H1 (cell line): Measurements from ENCODE around the gene RDH12. TPM values are rescaled to one million over a fixed set of nuclear protein-coding genes. Genes with fewer than 3 reads are reported as not detected.
A peak's percentile ranks its signal among the peaks of the same experiment; 100 is the strongest.

ENCODE experiments used
- CTCF ChIA-PET: fragments of 300-600 bp; sonication (Branson Sonifier 250); formaldehyde crosslinking; loops from one replicate; lab custom pipeline; 2021; ENCODE audit not compliant: partially characterized antibody; lab: Charles Lee
- POLR2A ChIA-PET: fragments of 300-600 bp; sonication (Branson Sonifier 250); formaldehyde crosslinking; loops from one replicate; lab custom pipeline; 2021; ENCODE audit warnings: inconsistent platforms; ENCODE audit not compliant: partially characterized antibody; lab: Charles Lee
- DNase-seq, 2 experiments: peaks; one replicate each; pipeline versions ENCODE4 v3.0.0 to v3.0.0-alpha.2; 2010 to 2022; ENCODE audit warnings: low spot score in 2 of 2, low read depth in 1 of 2, mixed read lengths in 1 of 2
- FAIRE-seq: peaks from 2 replicates; lab custom pipeline; 2011; peaks lifted over from hg19 to GRCh38; lab: Jason Lieb, UNC
- H2AFZ ChIP-seq: 2 replicates; pipeline ENCODE4 v1.8.1; 2012; ENCODE audit warnings: low read length, inconsistent platforms
- H2AK5ac ChIP-seq: 2 replicates; pipeline ENCODE4 v1.6.1; 2013; ENCODE audit warnings: low read depth, low read length
- H2BK120ac ChIP-seq: replicated peaks from 2 replicates; pipeline ENCODE3; 2013; ENCODE audit warnings: low read depth, low read length, inconsistent platforms
- H2BK12ac ChIP-seq: 2 replicates; pipeline ENCODE4 v1.6.1; 2013; ENCODE audit warnings: low read depth, low read length
- H2BK15ac ChIP-seq: 2 replicates; pipeline ENCODE4 v1.6.1; 2013; ENCODE audit warnings: low read length
- H2BK20ac ChIP-seq: 2 replicates; pipeline ENCODE4 v1.6.1; 2013; ENCODE audit warnings: low read length
- H2BK5ac ChIP-seq: 2 replicates; pipeline ENCODE4 v1.6.1; 2013; ENCODE audit warnings: low read depth, low read length
- H3K14ac ChIP-seq: 2 replicates; pipeline ENCODE4 v1.6.1; 2013; ENCODE audit warnings: inconsistent platforms; ENCODE audit not compliant: insufficient read length
- H3K18ac ChIP-seq: 2 replicates; pipeline ENCODE4 v1.6.1; 2013; ENCODE audit warnings: low read length; ENCODE audit errors: extremely low read depth
- H3K23ac ChIP-seq: 2 replicates; pipeline ENCODE4 v1.6.1; 2013; ENCODE audit warnings: inconsistent platforms; ENCODE audit not compliant: insufficient read length
- H3K23me2 ChIP-seq: 2 replicates; pipeline ENCODE4 v1.6.1; 2013; ENCODE audit warnings: low read depth, low read length
- H3K27ac ChIP-seq: 2 replicates; pipeline ENCODE4 v1.6.1; 2011; ENCODE audit warnings: low read depth, low read length, inconsistent platforms
- H3K27me3 ChIP-seq, 4 experiments: replicated peaks in 1 of 4; 1 replicate in 1 of 4; 2 replicates in 3 of 4; pipeline versions ENCODE4 v1.6.1 to v1.8.1; 2011 to 2013; ENCODE audit warnings: low read length in 3 of 4, mild to moderate bottlenecking in 3 of 4, inconsistent platforms in 2 of 4, mixed read lengths in 2 of 4, moderate library complexity in 1 of 4; ENCODE audit not compliant: control insufficient read depth in 3 of 4, insufficient read depth in 3 of 4; ENCODE audit errors: extremely low read depth in 1 of 4
- H3K36me3 ChIP-seq, 4 experiments: 2 replicates each; pipeline versions ENCODE4 v1.6.1 to v1.8.1; 2011 to 2013; ENCODE audit warnings: mild to moderate bottlenecking in 4 of 4, low read length in 3 of 4, moderate library complexity in 2 of 4, control low read depth in 1 of 4, inconsistent platforms in 1 of 4; ENCODE audit not compliant: insufficient read depth in 4 of 4, control insufficient read depth in 2 of 4
- H3K4ac ChIP-seq: replicated peaks from 2 replicates; pipeline ENCODE3; 2013; ENCODE audit warnings: low read length, low read depth, mixed read lengths, inconsistent platforms; ENCODE audit not compliant: insufficient read length
- H3K4me1 ChIP-seq, 4 experiments: replicated peaks in 1 of 4; 1 replicate in 1 of 4; 2 replicates in 3 of 4; pipeline versions ENCODE4 v1.6.1 to v1.8.1; 2011 to 2013; ENCODE audit warnings: low read length in 3 of 4, inconsistent platforms in 2 of 4, mixed read lengths in 1 of 4; ENCODE audit not compliant: insufficient read depth in 4 of 4, control insufficient read depth in 3 of 4
- H3K4me2 ChIP-seq, 2 experiments: 2 replicates each; pipeline versions ENCODE4 v1.6.1 to v1.8.1; 2011 to 2013; ENCODE audit warnings: low read depth in 2 of 2, low read length in 2 of 2, control low read depth in 1 of 2, inconsistent platforms in 1 of 2, mild to moderate bottlenecking in 1 of 2; ENCODE audit not compliant: insufficient read depth in 1 of 2
- H3K4me3 ChIP-seq, 4 experiments: fragments of 200-600, 300-600 bp in 1 of 4; sonication (generic), shearing (Covaris generic), sonication (Bioruptor Twin) in 1 of 4; 2 replicates each; pipeline versions ENCODE4 v1.5.1 to v1.8.1; 2011 to 2016; ENCODE audit warnings: low read length in 4 of 4, low read depth in 3 of 4, control low read depth in 2 of 4, inconsistent platforms in 2 of 4, mild to moderate bottlenecking in 2 of 4, mixed read lengths in 1 of 4, moderate library complexity in 1 of 4; ENCODE audit not compliant: insufficient read depth in 2 of 4; ENCODE audit errors: extremely low read depth in 1 of 4
- H3K56ac ChIP-seq: replicated peaks from 2 replicates; pipeline ENCODE3; 2013; ENCODE audit warnings: low read depth, mild to moderate bottlenecking, mixed read lengths, low read length, inconsistent platforms; ENCODE audit not compliant: insufficient read length
- H3K79me1 ChIP-seq: 2 replicates; pipeline ENCODE4 v1.6.1; 2013; ENCODE audit warnings: low read depth, low read length, control low read depth
- H3K79me2 ChIP-seq, 2 experiments: 2 replicates each; pipeline versions ENCODE4 v1.6.1 to v1.8.1; 2012 to 2013; ENCODE audit warnings: low read length in 2 of 2, mild to moderate bottlenecking in 2 of 2, inconsistent platforms in 1 of 2; ENCODE audit not compliant: insufficient read depth in 2 of 2, control insufficient read depth in 1 of 2
- H3K9ac ChIP-seq, 4 experiments: replicated peaks in 1 of 4; 1 replicate in 1 of 4; 2 replicates in 3 of 4; pipeline versions ENCODE4 v1.6.1 to v1.8.1; 2011 to 2013; ENCODE audit warnings: low read depth in 3 of 4, low read length in 3 of 4, control low read depth in 2 of 4, mild to moderate bottlenecking in 2 of 4, moderate library complexity in 2 of 4, inconsistent platforms in 1 of 4; ENCODE audit errors: extremely low read depth in 1 of 4
- H3K9me3 ChIP-seq, 2 experiments: 2 replicates each; pipeline versions ENCODE4 v1.6.1 to v1.8.1; 2012 to 2013; ENCODE audit warnings: mild to moderate bottlenecking in 2 of 2, moderate library complexity in 2 of 2, control low read depth in 1 of 2, inconsistent platforms in 1 of 2, low read depth in 1 of 2, low read length in 1 of 2, mixed read lengths in 1 of 2; ENCODE audit not compliant: insufficient read depth in 2 of 2
- H4K20me1 ChIP-seq, 2 experiments: replicated peaks in 1 of 2; 2 replicates each; pipeline versions ENCODE3 to v1.8.1; 2011 to 2013; ENCODE audit warnings: inconsistent platforms in 2 of 2, low read length in 2 of 2, mild to moderate bottlenecking in 1 of 2; ENCODE audit not compliant: insufficient read depth in 2 of 2, control insufficient read depth in 1 of 2
- H4K5ac ChIP-seq: 2 replicates; pipeline ENCODE4 v1.6.1; 2013; ENCODE audit warnings: low read length, low read depth, mixed read lengths, inconsistent platforms; ENCODE audit not compliant: insufficient read length
- H4K8ac ChIP-seq: 2 replicates; pipeline ENCODE4 v1.8.0; 2013; ENCODE audit warnings: mild to moderate bottlenecking, moderate library complexity, low read length, inconsistent platforms; ENCODE audit not compliant: insufficient read depth; ENCODE audit errors: extremely low read depth
- H4K91ac ChIP-seq: replicated peaks from 2 replicates; pipeline ENCODE3; 2013; ENCODE audit warnings: low read length, mixed read lengths, inconsistent platforms; ENCODE audit not compliant: insufficient read length
- BACH1 ChIP-seq: IDR thresholded peaks from 2 replicates; pipeline ENCODE4 v1.6.1; 2012; ENCODE audit warnings: low read length, improper control_type of control experiment
- NRF1 ChIP-seq: IDR thresholded peaks from 2 replicates; pipeline ENCODE4 v1.6.1; 2011; ENCODE audit warnings: mild to moderate bottlenecking, low read depth, low read length, improper control_type of control experiment
- SP1 ChIP-seq: IDR thresholded peaks from 2 replicates; pipeline ENCODE4 v1.6.1; 2011; ENCODE audit warnings: low read depth, low read length
- polyA plus RNA-seq, 7 experiments: library from polyadenylated mRNA; depleted of rRNA in 3 of 7; stranded (reverse) in 5 of 7; unstranded in 2 of 7; fragments of >200 nt in 5 of 7; fragments of 200-250 nt in 2 of 7; gene quantifications; 1 replicate in 5 of 7; 2 replicates in 1 of 7; 4 replicates in 1 of 7; pipeline versions ENCODE4 v1.2.1 to v1.2.3, GENCODE V29; 2011 to 2013; ENCODE audit warnings: missing spikeins in 2 of 7, mixed read lengths in 2 of 7
- total RNA-seq: library from RNA; stranded (reverse); fragmentation: NEBNext Ultra II Directional; extraction: Animal tissue kit (Norgen Biotek cat#: 25700); gene quantifications from 2 replicates; pipeline ENCODE4 v1.2.1, GENCODE V29; 2021

Gene RDH12
- total and polyA plus RNA-seq, 2 of the 8 experiments (the other 6 are each of a cell fraction or from before 2014, with no cell fraction given), result 1.2 to 1.5 TPM

- H2BK15ac ChIP-seq, result no peak overlapping the region
- POLR2A ChIA-PET, result interaction anchor here (0.8 to 2.7 kb wide), 5 partner anchors 9 to 88 kb away, joined by 3 to 20 read pairs (median 6); partner anchors contain the start of genes RDH11 and ZFYVE26
Measured at GRCh38 chr14:67728258-67728657, 26.6 kb downstream of the RDH12 start.

More at GRCh38 chr14:67728258-67728657, 26.6 kb downstream of the RDH12 start:
- Histone ChIP-seq H2BK20ac (no peak overlapping the region), H3K4me2 (peak overlapping the region in 1 of 2 experiments; percentile 68; a peak in 2 of 4 replicates), H4K5ac (no peak overlapping the region), H2BK120ac (no peak overlapping the region), H3K23me2 (no peaks in the 10 kb centered on the region), H3K18ac (no peak overlapping the region), H2BK12ac (no peak overlapping the region), H3K27ac (no peak overlapping the region), H3K14ac (no peak overlapping the region), H2BK5ac (no peak overlapping the region), H3K27me3 (no peaks in the 10 kb centered on the region; a peak in 1 of 7 replicates), H3K79me1 (no peaks in the 10 kb centered on the region), H3K4me3 (no peak overlapping the region), H4K8ac (no peak overlapping the region), H3K36me3 (no peaks in the 10 kb centered on the region), H3K79me2 (no peaks in the 10 kb centered on the region), H4K20me1 (no peaks in the 10 kb centered on the region), H3K9me3 (no peaks in the 10 kb centered on the region), H3K9ac (no peak overlapping the region), H3K56ac (no peak overlapping the region), H3K4me1 (peaks cover 1 to 11% (median 6%) of the 10 kb centered on the region in 4 experiments; a peak in 5 of 7 replicates), H3K4ac (no peak overlapping the region), H2AFZ (no peak overlapping the region), H4K91ac (no peak overlapping the region), H2AK5ac (no peak overlapping the region), H3K23ac (no peak overlapping the region)
- FAIRE-seq (no peak), DNase-seq (no peak)
- CTCF ChIA-PET, result interaction anchor here (2.3 kb wide), 1 partner anchor 11 kb away, joined by 5 read pairs; no protein-coding TSS in a partner anchor
- TF ChIP-seq BACH1 (no peak), NRF1 (no peak), SP1 (peak; percentile 53; the same call in 1 of the 2 replicates)
- TF ChIP-seq, all 59 proteins: peak for 1
